Stimulated activated CD4-positive, alpha-beta T cell treated with anti-CD3 and anti-CD28 coated beads, TNF-alpha, amount 100 ng/mL, for 1 hour (primary cell): ENCODE measurements around the gene FIBP.
"Not testable (repeated sequence)": the region's sequence is repeated elsewhere in the genome, so short reads cannot be mapped to it uniquely, and the experiment has no call there.

Source experiments
- DNase-seq, 3 donors: peaks; one replicate each; pipeline ENCODE4 v3.0.0-alpha.2; 2020; ENCODE audit warnings: low read depth in 3 of 3, low spot score in 1 of 3

The FIBP gene

DNA sequence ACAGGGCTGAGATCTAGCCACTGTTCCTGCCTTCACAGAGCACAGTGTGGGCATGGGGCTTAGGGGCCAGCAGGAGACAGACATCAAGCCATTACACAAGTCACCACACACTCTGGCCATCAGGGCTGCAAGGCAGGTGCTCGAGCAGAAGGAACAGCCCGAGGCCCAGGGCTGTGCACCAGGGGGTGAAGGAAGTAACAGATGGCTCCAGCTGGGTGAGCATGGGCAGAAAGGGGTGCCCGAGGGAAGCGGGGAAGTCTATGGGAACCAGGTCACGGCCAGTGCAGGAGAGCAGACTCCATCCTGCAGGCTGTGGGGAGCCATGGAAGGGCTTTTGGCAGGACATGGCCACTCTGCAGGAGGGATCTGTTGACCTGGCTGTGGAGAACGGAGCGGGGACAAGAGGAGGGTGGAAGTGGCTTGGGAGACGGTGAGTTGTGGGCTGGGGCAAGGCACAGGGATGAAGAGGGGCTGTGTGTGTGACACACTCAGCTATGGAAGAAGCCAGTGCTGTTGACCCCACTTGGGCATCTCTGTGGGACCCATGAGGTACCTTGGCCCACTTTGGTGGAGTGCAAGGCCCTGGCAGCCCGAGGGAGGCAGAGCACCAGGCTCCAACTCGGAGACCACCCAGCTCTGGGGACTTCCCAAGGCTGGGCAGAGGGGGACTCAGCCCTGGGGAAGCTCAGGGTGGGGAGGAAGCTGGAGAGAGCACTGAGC lies 27.0 kb upstream of the FIBP start:
- no peak for DNase-seq

DNA sequence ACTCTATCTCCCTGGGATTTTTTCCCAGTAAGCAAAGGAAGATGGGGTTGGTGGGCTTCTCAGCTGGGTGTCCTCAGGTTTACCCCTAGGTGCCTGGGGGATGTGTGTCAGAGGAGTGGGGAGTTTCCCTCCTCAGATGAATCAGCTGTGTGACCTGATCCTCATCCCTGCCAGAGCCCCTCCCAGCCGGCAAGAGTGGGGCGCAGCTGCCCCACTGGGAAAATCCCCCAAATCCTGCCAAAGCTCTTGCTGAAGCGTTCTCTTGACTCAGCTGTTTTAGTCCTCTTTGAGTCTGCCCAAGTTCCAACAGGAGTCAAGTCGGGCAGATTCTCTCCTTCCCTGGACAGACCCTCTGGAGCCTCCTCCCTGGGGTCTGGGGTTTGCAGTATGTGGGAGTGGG lies 24.6 kb upstream of the FIBP start:
- DNase-seq: no peak

DNA sequence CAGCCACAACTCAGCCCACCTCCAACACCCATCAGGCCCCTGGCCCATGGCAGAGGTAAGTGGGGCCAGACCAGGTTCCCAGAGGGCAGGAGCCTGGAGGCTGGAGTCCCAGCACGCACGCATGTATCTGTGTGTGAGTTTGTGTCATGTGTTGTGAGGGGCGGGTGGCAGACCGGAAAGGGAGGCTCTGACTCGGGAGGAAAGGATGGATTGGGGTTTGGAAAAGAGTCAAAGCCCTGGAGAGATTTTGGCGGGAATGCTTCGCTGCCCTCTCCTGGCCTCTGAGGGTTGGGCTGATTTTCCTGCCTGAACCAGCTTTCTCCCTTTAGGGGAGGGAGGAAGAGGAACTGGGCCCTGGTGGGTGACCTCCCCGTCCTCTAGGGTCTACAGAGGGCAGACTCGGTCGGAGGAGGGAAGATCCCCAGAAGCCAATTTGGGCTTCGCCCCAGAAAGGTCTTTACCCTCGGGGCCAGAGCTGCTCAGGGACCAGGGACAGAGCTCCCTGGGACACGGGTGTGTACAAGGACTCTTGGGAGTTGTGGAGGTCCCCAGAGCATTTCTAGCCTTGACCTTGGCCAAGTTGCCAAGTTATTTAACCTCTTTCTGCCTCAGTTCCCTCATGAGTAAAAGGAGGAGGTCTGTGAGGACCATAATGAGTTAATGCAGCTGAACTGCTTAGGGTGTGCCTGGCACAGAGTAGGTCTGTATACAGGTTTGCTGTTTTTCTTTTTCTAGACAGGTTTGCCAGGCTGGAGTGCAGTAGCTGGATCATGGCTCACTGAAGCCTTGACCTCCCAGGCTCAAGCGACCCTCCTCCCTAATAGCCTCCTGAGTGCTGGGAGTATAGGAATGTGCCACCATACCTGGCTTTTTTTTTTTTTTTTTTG lies 23.7 kb upstream of the FIBP start:
- DNase-seq: no peak

DNA sequence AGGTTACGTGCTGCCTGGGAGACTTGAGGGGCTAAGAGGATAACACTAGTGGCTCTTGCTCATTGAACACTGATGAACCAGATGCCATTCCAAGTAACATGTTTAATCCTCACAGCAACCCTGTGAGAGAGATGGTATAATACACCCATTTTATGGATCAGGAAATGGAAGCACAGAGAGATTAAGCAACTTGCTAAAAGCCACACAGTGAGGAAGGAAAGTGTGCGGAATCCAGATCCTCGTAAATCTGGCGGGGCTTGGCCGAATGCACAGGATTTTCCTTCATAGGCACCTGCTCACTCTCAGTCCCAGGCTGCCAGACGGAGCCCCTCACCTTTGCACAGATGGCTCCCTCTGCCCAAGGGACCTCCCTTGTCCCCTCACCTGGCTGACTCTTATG lies 19.6 kb upstream of the FIBP start:
- no peak for DNase-seq

DNA sequence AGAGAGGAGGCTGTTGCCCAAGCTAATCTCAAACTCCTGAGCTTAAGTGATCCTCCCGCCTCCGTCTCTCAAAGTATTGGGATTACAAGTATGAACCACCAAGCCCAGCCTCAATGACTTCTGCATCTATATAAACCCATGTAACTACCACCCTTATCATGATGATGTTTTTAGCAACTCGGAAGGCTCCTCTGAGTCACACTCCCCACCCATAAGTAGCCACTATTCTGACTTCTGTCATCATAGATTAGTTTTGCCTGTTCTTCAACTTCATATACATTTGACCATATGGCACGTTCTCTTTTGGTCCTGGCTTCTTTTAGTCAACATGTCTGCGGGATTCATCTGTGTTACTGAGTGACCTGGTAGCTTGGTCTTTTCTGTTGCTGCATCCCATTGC lies 18.3 kb upstream of the FIBP start:
- no peak for DNase-seq

DNA sequence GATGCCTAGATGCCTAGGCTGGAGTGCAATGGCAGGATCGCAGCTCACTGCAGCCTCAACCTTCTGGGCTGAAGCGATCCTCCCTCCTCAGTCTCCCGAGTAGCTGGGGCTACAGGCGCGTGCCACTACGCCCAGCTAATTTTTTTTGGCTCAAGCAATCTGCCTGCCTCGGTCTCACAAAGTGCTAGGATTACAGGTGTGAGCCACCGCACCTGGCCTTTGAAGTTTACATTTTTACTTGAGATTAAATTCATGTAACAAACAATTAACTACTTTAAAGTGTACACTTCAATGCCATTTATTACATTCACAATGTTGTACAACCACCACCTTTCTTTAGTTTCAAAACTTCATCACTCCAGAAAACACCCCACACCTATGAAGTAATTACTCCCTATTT lies 15.4 kb upstream of the FIBP start:
- no peak for DNase-seq

DNA sequence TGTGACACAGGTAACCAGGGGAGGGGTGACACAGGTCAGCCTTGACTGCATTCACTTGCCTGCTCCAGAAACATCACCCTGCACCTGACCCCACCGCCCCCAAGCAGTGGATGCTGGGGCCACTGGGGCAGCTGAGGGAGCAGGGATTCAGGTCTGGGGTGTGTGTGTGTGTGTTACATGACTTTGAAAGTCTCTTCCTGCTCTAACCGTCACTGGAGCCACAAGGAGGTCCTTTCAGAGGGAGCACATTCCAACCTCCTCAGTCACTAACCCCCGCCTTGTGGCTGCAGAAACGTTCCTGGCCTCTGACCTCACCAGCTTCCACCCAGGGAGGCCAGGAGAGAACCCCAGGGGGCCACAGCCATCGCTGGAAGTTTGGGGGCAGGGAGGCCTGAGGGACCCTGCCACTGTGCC lies 14.8 kb upstream of the FIBP start:
- no peak for DNase-seq

DNA sequence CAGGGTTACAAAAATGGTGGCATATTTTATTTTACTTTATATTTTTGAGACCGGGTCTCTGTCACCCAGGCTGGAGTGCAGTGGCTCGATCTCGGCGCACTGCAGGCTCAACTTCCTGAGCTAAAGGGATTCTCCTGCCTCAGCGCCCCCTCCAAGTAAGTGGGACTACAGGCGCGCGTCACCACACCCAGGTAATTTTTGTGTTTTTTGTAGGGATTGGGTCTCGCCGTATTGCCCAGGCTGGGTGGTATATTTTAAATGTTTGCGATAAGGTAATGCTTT lies 12.6 kb upstream of the FIBP start:
- DNase-seq: no peak

DNA sequence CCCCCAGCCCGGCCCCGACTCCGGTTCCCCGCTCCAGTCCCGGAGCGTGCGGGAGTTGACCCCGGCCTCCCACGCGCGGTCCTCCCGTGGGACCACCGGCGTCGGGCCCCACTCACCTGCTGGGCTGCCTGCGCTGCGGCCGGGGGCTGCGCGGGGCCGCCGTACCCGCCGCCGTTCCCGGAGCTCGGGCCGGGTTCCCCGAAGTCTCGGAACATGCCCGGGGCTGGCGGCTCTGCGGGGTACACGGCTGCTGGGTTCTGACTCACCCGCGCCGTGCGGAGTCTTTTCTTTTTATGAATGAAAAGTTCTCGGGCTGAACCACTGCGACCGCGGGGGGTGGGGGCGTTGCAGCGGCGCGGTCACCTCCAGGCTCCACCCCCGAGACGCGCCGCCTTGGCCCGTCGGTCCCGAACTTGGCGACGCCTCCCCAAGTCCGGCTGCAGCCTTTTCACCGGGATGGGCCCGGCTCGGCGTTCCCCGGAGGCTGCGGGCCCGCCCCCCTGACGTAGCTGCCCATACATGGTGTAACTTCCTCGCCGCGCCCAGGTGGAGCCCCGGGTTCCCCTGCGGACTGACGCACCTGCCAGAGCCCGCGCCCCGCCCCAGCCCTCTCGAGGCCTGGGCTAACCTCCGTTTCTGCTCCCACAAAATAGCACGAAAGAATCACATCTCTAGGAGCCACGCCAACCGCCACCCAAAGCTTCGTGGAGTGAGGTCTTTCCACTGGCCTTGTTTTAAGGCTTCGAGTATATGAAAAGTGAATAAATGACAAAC lies 12.0 kb upstream of the FIBP start, which contains the start of gene FOSL1:
TSS of gene FOSL1 (minus strand) at position 264 of the 774 bp plus-strand sequence. CDS start at position 215, 49 bp downstream.
- DNase-seq: peak; percentile 80 to 84 (median 82)

DNA sequence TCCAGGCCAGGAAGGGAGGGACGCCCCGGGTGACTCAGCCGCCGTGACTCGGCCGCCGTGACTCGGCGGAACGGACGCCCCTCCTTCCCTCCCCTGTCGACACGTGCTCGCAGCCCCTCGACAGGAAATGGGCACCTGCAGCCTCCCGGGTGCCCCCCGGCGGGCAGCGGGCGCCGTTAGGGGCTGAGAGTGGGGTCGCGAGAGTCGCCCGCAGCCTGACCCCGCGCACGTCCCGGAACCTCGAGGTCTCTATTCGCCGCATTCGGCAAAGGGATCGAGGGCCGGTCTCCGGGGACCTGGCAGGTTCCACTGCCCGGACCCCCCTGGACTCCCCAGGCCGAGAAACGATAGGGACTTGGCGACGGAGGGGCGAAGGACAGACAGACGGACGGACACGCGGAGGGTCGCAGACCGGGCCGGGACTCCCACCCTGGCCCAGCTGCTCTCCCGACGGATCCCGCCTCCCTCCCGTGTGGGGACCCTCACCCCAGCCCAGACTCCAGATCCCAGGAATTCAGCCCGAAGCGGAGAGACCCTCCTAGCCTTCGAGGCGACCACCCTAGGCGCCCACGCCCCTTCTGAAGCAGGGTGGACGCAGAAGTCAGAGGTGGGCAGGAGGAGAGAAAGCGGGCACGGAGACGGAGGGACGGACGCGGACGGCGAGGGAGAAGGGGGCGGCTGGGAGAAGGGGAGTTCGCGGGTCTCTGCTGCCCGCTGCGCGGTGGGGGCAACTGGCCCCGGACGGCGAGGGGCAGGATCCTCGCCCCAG lies 11.3 kb upstream of the FIBP start:
- DNase-seq: peak in 2 of 3 donors; percentile 37 to 68

DNA sequence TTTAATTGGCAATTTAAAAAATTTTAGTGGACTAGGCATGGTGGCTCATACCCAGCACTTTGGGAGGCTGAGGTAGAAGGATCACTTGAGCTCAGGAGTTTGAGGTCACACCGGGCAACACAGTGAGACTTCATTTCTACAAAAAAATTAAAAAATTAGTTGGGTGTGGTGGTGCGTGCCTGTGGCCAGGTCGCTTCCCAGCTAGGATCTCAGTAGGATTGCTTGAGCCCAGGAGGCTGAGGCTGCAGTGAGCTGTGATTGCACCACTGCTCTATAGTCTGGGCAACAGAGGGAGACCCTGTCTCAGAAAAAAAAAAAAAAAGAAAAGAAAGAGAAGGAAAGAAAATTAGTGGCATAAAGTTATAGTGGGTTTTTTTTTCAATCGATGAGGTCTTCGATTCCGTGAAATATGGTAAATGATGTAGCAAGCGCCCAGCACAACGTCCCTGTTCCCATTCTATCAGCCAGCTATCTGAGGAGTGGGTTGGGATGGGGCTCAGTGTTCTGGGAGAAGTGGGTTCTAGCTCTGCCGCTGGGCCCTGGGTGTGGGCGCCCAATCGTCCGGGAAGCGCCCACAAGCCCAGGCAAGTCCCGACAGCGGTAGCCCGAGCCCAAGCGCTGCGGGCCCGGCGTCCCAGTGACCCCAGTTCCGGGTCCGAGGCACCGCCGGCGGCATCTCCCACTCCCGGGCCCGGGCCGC lies 10.5 kb upstream of the FIBP start:
- no peak for DNase-seq

DNA sequence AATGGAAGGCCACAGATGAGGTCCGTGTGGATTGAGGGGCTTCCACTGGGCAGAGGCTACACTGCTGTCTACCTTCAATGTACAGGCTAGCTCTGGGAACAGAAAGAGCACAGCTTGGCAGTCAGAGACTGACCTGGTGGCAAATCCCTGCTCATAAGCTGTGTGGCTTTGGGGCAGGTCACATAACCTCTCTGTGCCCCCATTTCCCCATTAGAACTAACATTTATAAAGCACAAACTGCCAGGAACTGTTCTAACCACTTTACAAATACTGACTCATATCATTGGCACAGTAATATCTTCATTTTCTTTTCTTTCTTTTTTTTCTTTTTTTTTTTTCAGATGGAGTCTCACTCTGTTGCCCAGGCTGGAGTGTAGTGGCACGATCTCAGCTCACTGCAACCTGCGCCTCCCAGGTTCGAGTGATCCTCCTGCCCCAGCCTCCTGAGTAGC lies 8.8 kb upstream of the FIBP start:
- no peak for DNase-seq

DNA sequence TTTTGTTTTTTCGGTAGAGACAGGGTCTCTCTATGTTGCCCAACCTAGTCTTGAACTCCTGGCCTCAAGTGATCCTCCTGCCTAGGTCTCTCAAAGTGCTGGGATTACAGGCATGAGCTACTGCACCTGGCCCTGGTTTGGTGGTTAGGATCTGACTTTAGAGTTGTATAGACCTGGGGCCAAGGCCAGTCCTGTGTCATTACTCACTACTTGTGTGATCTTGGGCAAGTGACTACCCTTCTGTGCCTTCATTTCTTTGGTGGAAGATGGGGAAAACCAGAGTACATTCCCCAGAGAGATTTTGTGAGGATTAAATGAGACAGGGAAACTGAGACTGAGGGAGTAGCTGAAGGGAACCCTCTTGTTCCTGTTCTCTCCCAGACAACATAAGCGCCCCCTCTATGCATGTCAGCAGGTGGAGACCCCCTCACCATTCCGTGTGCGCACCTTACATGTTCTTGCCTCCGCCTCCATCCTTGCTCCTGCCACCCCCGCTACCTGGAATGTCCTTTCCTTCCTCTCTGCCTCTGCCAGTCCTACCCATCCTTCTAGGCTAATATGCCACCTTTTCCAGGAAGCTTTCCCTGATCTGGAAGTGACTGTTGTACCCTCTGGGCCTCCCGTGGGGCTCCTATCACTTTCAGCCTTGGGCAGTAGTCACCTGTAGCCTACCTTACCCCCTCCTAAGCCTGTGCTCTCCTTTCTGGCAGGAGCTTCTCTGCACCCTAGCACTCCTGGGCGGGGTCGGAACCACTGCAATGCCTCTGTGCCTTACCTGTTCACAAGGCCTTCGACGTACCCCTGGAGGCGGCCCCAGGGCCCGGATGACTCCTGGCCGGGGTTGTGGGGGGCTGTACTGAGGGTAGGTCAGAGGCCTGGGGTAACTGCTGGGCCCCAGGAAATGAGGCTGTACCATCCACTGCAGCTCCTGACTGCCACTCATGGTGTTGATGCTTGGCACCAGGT lies 8.0 kb upstream of the FIBP start:
- no peak for DNase-seq

DNA sequence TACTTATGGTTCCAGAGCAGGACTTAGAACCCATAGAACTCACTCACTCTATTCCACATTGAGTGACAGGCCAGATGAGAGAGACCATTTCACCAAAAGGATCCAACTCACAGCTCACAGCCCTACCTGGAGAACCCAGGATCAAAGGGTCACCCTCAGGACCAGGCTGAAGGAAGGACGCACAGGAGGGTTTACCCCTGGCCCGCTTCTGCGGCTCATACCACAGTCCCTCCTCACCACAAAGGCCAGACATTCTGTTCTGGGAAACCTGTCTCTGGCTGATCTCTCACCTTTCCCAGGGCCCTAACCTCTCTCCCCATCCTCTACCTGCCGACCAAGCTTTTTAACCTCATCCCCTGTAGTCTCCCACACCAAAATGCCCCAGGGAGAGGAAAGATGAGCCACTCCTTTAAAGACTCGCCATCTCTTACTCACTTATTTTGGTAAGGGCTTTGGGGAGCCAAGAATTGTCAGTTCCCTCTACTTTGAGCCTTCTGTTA lies 7.3 kb upstream of the FIBP start:
- no peak for DNase-seq

DNA sequence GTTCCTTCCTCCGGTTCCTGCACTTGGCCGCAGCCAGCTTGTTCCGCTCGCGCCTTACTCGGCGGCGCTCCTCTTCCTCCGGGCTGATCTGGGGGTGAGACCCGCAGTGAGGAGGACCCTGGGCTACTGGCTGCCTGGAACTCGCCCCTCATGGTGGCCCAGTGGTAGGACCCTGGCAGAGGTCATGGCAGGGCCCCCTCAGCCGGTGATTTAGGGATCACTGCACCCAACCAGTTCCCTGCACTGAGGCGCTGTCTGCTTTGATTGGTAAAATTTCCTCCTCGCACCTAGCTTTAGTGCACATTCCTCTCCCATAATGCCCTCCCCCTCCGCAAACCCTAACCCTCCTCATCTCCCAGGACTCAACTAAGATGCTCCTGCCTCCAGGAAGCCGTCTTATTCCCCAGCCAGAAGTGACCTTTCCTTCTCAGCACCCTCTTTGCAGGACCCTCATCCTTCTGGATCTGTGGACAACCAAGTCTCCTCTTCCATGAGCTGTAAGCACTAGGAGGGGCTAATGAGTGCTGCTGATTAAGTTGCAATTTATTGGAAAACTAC lies 5.8 kb upstream of the FIBP start:
- no peak for DNase-seq

DNA sequence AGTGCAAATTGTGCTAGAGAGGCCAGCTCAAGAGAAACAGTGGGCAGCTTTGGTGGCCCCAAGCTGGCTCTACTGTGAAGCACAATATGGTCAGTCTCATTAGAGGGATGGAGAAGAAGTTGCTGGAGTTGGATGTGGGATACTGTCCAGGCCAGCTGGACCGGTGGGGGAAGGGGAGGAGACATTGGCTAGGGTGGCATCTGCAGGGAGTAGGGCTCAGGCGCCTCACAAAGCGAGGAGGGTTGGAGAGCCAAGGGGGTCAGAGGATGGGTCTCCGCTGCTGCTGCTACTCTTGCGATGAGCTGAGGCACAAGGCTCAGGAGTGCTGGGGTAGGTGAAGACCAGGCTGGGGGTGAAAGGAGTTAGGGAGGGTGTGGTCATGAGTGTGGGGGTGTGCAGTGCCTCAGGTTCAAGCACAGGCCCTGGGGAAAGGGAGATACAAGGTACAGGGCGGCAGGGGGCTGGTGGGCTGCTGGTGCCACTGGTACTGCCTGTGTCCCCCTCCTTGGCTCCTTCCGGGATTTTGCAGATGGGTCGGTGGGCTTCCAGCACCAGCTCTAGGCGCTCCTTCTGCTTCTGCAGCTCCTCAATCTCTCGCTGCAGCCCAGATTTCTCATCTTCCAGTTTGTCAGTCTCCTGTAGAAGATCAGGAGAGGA lies 4.5 kb upstream of the FIBP start:
- DNase-seq: no peak

DNA sequence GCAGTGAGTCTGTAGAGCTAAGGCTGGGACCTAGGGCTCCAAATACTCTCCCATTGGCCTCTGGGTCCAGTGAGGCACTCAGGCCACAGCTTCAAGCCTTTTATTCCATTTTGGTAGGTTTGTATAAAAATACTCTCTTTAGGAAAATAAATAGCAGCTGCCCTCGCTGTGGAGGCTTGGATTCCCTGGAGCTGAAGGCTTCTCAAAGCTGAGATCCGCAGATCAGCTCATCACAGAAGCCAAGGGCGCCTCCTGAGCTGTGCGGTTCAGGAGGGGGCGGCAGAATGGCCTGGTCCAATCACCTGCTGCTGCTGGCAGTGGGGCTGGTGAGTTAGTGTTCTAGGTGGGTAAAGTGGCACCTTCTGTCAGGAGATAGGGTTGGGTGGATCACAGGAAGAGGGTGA lies 3.9 kb upstream of the FIBP start:
- not testable (repeated sequence) for DNase-seq
